HT-29 (cell line): ENCODE measurements around the gene EPHX1. TPM values are rescaled to one million over a fixed set of nuclear protein-coding genes. Genes with fewer than 3 reads are reported as not detected.

Experiments
- DNase-seq: peaks from one replicate; pipeline ENCODE4 v3.0.0-alpha.2; 2015; ENCODE audit warnings: low spot score
- total RNA-seq: library from RNA; depleted of rRNA; stranded (reverse); fragments of >200 nt; shearing (Covaris generic); gene quantifications from 2 replicates; pipeline ENCODE4 v1.2.3, GENCODE V29; 2014

EPHX1 gene
- total RNA-seq, 1 experiment from 2014 or later, result 64.2 TPM

GRCh38 chr1:225860876-225861441 is 51.0 kb downstream of the EPHX1 start:
- no peak for DNase-seq

- no peak for DNase-seq
Observed at GRCh38 chr1:225861834-225862580, 52.1 kb downstream of the EPHX1 start.

- no peak for DNase-seq
Observed at GRCh38 chr1:225862581-225862950, 52.6 kb downstream of the EPHX1 start.

GRCh38 chr1:225863167-225863566 is 53.2 kb downstream of the EPHX1 start:
- no peak for DNase-seq

GRCh38 chr1:225865514-225865913 is 55.6 kb downstream of the EPHX1 start:
- no peak for DNase-seq

- no peak for DNase-seq
Observed at GRCh38 chr1:225866061-225866837, 56.3 kb downstream of the EPHX1 start.

- no peak for DNase-seq
Observed at GRCh38 chr1:225866981-225867380, 57.1 kb downstream of the EPHX1 start.

GRCh38 chr1:225868631-225869330 is 58.9 kb downstream of the EPHX1 start:
- peak; percentile 46 for DNase-seq

GRCh38 chr1:225870911-225871310 is 61.0 kb downstream of the EPHX1 start:
- no peak for DNase-seq

GRCh38 chr1:225871359-225872074 is 61.6 kb downstream of the EPHX1 start:
- peak; percentile 76 for DNase-seq

- DNase-seq, result no peak
Observed at GRCh38 chr1:225872075-225872430, 62.1 kb downstream of the EPHX1 start.

GRCh38 chr1:225873281-225873850 is 63.4 kb downstream of the EPHX1 start:
- DNase-seq, result no peak

- DNase-seq, result no peak
Observed at GRCh38 chr1:225874431-225874830, 64.5 kb downstream of the EPHX1 start.

- peak; percentile 94 for DNase-seq
Observed at GRCh38 chr1:225875044-225875815, 65.3 kb downstream of the EPHX1 start.

- DNase-seq, result no peak
Observed at GRCh38 chr1:225876900-225877510, 67.1 kb downstream of the EPHX1 start.

- peak; percentile 84 for DNase-seq
Observed at GRCh38 chr1:225877580-225877979, 67.7 kb downstream of the EPHX1 start.

GRCh38 chr1:225878282-225878681 is 68.4 kb downstream of the EPHX1 start:
- DNase-seq, result no peak

- peak; percentile 85 for DNase-seq
Observed at GRCh38 chr1:225879521-225880221, 69.7 kb downstream of the EPHX1 start.

GRCh38 chr1:225880222-225880588 is 70.3 kb downstream of the EPHX1 start:
- no peak for DNase-seq
